Stimulated activated CD8-positive, alpha-beta memory T cell treated with anti-CD3 and anti-CD28 coated beads, Interleukin-7, amount 100 ng/mL, for 48 hours (primary cell): ENCODE results near the gene ADGRA1.
"Not testable (repeated sequence)": the region's sequence is repeated elsewhere in the genome, so short reads cannot be mapped to it uniquely, and the experiment has no call there.

Experiments
- DNase-seq, 2 donors: peaks; one replicate each; pipeline ENCODE4 v3.0.0-alpha.2; 2020; ENCODE audit warnings: low read depth in 1 of 2; ENCODE audit errors: extremely low read depth in 1 of 2

ADGRA1 gene

DNA sequence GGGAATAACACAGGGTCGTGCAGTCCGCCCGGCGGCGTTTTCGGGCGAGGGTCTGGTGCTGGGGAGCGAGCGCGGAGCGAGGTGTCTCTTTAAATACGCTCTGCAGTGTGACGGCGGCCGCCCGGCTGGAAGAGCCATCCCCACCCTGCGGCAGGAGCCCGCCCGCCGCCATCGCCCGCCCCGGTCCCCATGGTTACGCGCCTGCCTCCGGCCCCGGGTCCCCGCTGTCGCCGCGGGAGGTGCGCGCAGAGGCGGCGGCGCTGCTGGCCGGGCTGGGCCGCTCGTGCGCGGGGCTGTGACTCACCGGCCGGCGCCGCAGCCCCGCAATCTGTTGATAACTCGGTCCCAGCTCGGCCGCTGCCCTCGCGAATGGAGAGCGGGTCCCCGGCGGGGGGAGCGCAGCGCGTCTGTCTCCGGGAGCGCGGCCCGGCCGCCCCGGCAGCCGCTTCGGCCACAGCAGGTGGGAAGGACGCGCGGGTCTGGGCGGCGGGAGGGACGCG is at the start of gene ADGRA1:
ADGRA1 (plus strand) TSS at position 246 of the 500 bp plus-strand sequence. CDS start 986 bp downstream, outside the sequence.
- no peak for DNase-seq

DNA sequence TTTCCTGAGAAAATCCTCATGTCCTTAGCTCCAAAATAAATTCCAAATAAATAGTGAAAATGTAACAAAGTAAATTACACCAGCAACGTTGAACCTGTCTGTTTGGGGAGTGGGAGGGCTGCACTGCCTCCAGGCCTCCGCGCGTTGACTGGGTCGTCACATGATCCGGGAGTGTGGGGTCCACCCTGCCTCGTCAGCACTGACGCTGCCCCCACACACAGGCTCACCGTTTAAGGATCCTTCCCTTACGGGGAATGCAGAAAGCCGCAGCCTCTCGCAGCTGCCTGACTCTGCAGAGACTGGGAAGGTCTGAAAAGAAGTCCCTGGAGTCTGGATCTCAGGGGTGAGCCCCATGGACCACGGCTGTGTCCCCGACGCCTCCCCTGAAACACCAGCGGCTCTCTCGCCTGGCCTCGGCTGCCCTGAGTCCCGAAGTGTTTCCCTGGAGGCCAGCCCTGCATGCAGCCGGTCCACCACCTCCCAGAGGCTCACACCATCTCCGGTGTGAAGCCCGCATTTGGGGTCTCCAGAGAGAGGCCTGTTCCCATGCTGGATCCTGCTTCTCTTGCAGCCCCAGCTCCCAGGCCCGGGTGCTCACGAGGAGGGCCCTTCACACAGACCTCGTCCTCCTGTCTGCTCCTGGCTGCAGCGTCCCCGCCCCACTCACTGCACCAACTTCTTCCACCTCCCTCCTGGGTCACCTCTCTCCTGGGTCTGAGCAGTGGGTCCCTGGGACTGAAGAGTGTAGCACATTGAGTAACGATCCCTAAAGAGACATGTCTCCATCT is 49.5 kb upstream of the ADGRA1 start:
- no peak for DNase-seq

- DNase-seq, result no peak
Measured at GRCh38 chr10:133039107-133039802, 48.5 kb upstream of the ADGRA1 start.

GRCh38 chr10:133039803-133040165 is 47.9 kb upstream of the ADGRA1 start:
- no peak for DNase-seq

- DNase-seq, result no peak
Measured at GRCh38 chr10:133040198-133040597, 47.5 kb upstream of the ADGRA1 start.

DNA sequence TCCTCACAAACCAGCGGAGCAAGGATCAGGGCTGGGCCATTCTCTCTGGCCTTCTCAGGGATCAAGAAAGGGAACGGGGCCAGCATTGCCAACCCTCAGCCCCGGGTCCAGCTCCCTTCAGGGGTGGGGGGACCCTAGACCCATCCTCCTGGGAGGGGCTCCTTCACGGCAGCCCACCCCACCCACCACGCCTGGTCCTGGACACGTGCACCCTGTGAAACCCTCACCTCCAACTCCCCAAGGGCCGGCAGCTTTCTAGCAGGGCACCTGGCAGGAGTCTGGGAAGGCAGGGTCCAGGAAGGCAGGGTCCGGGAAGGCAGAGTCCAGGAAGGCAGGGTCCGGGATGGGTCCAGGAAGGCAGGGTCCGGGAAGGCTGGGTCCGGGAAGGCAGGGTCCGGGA is 46.6 kb upstream of the ADGRA1 start:
- DNase-seq, result no peak

DNA sequence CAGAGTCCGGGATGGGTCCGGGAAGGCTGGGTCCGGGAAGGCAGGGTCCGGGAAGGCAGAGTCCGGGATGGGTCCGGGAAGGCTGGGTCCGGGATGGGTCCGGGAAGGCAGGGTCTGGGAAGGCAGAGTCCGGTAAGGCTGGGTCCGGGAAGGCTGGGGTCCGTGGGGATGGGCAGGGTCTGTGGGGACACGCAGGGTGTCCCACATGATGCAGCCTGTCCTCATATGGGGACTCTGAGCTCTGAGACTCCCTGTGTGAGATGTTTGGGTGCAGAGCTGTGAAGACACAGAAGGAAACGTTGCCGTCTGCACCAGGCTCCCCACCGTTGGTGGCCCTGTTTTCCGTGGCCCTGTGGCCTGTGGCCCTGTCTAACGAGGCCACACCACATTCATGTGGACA is 45.7 kb upstream of the ADGRA1 start:
- no peak for DNase-seq

DNA sequence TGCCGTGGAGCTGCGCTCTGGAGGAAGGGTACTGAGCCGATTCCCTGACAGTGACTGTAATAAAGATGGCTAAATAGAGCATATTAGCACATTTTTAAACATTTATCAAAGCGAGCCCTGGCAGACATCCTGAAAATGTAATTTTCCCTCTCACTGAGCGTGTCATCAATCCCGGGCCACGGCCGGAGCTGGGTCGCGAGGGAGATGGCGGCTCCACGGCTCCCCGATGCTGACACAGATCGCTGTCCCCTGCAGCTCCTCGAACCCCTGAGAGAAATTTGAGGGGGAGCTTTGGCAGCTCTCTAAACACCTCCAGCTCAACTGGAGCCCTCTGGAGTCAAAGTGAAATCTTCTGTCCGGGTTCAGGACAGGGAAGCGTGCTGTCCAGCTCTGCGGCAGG is 44.9 kb upstream of the ADGRA1 start:
- no peak for DNase-seq

- no peak for DNase-seq
Measured at GRCh38 chr10:133043541-133044225, 44.0 kb upstream of the ADGRA1 start.

- no peak for DNase-seq
Measured at GRCh38 chr10:133044401-133044811, 43.3 kb upstream of the ADGRA1 start.

- DNase-seq, result no peak
Measured at GRCh38 chr10:133045556-133046389, 42.0 kb upstream of the ADGRA1 start.

DNA sequence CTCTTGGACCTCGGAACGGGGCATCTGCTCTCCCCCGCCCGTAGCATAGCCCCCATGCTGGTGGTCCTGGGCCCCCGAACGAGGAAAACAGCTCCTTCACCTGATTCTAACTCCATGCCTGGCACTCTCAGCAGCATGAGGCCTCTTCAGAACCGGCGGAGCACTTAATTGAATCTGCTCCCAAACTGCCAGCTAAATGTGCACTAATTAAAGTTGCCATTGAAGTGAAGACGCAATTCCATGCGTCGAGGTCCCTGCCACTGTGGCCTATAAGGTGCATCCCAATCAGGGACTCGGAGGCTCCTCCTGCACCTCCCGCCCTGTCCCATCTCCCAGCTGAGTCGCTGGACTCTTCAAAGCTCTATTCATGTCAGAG is 41.3 kb upstream of the ADGRA1 start:
- no peak for DNase-seq

DNA sequence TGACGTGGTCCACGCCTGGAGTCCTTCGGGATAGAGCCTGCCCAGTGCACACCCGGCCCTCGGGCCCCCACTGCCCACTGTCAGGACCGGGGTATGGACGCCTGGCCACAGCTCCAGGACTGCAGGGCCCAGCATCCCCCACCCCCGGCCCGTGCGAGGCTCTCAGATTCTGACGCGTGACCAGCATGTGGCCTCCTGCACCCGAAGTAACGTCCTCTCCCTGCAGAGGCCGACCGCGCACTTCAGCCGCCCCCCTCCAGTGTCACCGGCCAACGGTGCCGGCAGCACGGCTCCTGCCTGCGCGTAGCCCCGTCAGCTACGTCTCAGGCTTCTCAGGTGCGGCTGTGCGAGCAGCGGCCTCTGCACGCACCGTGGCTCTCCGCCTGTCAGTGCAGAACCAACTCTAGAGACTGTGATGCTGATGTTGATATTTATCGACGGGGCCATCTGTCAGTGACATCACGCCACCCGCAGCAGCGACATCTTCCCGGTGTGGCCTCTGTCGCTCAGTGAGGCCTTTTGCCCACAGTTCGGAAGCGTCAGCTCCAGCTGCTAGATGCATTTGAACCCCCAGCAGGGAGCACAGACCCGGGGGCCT is 40.1 kb upstream of the ADGRA1 start:
- no peak for DNase-seq

- no peak for DNase-seq
Measured at GRCh38 chr10:133048266-133048665, 39.5 kb upstream of the ADGRA1 start.

GRCh38 chr10:133048926-133049325 is 38.8 kb upstream of the ADGRA1 start:
- no peak for DNase-seq

GRCh38 chr10:133049639-133050038 is 38.1 kb upstream of the ADGRA1 start:
- DNase-seq, result no peak

DNA sequence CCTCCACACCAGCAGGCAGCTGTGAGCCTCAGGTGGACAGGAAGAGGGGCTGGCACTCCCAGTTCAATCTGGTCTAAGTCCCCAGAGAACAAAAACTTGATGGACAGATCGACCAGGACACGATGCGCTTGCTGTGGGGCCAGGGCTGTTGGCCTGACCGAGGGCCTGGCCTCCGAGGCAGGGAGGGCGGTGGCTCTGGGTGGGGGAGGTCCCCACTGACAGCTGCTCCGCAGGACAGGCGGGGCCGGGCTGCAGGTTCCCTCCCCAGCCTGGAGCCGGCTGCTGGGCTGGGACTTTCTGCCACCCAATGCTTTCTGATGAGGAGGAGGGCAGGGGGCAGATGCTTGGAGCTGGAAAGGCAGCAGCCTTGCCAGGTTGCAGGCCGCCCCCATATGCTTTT is 37.4 kb upstream of the ADGRA1 start:
- DNase-seq, result no peak

GRCh38 chr10:133052076-133052475 is 35.6 kb upstream of the ADGRA1 start:
- no peak for DNase-seq

DNA sequence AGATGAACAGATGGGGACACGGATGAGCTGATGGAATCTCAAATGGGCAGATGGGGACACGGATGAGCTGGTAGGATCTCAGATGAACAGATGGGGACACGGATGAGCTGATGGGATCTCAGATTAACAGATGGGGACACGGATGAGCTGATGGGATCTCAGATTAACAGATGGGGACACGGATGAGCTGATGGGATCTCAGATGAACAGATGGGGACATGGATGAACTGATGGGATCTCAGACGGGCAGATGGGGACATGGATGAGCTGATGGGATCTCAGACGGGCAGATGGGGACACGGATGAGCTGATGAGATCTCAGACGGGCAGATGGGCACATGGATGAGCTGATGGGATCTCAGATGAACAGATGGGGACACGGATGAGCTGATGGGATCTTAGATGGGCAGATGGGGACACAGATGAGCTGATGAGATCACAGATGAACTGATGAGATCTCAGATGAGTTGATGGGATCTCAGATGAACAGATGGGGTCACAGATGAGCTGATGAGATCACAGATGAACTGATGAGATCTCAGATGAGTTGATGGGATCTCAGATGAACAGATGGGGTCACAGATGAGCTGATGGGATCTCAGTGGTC is 34.1 kb upstream of the ADGRA1 start:
- DNase-seq, result not testable (repeated sequence)

DNA sequence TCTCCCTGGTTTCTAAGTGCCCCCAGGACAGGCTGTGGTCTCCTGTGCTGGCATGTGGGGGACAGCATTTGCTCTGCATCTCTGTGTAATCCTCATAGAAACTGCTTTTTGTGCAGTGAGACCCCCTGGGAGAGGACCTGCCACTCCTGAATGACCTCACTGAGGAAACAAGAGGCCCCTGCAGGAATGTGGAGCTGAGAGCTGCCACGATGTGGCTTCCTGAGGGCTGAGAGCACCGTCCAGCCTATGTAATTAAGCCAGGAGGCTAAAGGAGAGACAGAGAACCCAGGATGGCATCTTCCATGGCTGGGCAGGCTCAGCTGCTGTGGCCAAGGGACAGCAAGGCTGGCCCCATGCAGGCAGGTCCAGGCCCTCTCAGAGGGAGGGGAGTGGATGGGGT is 32.3 kb upstream of the ADGRA1 start:
- DNase-seq, result no peak
